NOMO-1 (cell line): ENCODE data around the gene CTNS.

Source experiments
- DNase-seq, 2 experiments: peaks; one replicate each; lab custom pipeline; 2025; ENCODE audit not compliant: unreplicated experiment in 2 of 2; lab: John Stamatoyannopoulos, UW

CTNS gene

GRCh38 chr17:3657874-3658783 is 21.6 kb downstream of the CTNS start:
- DNase-seq = peak in 1 of 2 experiments; percentile 43

GRCh38 chr17:3658784-3659449 is 22.4 kb downstream of the CTNS start:
- no peak for DNase-seq

- DNase-seq = no peak
These were observed 23.1 kb downstream of the CTNS start for GRCh38 chr17:3659541-3660111.

GRCh38 chr17:3660311-3660891 is 23.8 kb downstream of the CTNS start:
- DNase-seq = no peak

- no peak for DNase-seq
These were observed 26.8 kb downstream of the CTNS start for GRCh38 chr17:3663102-3664011.

- DNase-seq = no peak
These were observed 29.3 kb downstream of the CTNS start for GRCh38 chr17:3665834-3666233.

GRCh38 chr17:3666516-3666915 is 30.0 kb downstream of the CTNS start:
- no peak for DNase-seq

GRCh38 chr17:3667366-3668278 is 31.1 kb downstream of the CTNS start:
- DNase-seq = no peak

- DNase-seq = peak; percentile 96 to 97
These were observed 31.9 kb downstream of the CTNS start, which contains the start of the genes EMC6 and TAX1BP3 for GRCh38 chr17:3668279-3669084. TSS of gene EMC6 (plus strand) at chr17:3668812. CDS start at chr17:3669147, 335 bp downstream. TSS of gene TAX1BP3 (minus strand) at chr17:3668578. CDS start at chr17:3668526, 52 bp downstream.

- DNase-seq = no peak
These were observed 32.5 kb downstream of the CTNS start for GRCh38 chr17:3669085-3669347.

- DNase-seq = no peak
These were observed 33.0 kb downstream of the CTNS start for GRCh38 chr17:3669548-3669947.

GRCh38 chr17:3672571-3672970 is 36.0 kb downstream of the CTNS start:
- DNase-seq = no peak

GRCh38 chr17:3675886-3676285 is 39.3 kb downstream of the CTNS start:
- no peak for DNase-seq

- no peak for DNase-seq
These were observed 41.7 kb downstream of the CTNS start for GRCh38 chr17:3678095-3678820.

GRCh38 chr17:3678821-3679530 is 42.4 kb downstream of the CTNS start:
- DNase-seq = peak in 1 of 2 experiments; percentile 12

- no peak for DNase-seq
These were observed 43.1 kb downstream of the CTNS start for GRCh38 chr17:3679531-3680126.

GRCh38 chr17:3681057-3681456 is 44.5 kb downstream of the CTNS start:
- DNase-seq = no peak
